GM21526 (cell line): ENCODE measurements around the gene ANGPTL1.

ENCODE experiments used
- ATAC-seq: cut with Tn5 transposase; IDR thresholded peaks from one replicate; pipeline ENCODE4 v1.9.1; 2021; ENCODE audit warnings: moderate library complexity; ENCODE audit not compliant: unreplicated experiment, low FRiP score

Gene ANGPTL1, protein sequence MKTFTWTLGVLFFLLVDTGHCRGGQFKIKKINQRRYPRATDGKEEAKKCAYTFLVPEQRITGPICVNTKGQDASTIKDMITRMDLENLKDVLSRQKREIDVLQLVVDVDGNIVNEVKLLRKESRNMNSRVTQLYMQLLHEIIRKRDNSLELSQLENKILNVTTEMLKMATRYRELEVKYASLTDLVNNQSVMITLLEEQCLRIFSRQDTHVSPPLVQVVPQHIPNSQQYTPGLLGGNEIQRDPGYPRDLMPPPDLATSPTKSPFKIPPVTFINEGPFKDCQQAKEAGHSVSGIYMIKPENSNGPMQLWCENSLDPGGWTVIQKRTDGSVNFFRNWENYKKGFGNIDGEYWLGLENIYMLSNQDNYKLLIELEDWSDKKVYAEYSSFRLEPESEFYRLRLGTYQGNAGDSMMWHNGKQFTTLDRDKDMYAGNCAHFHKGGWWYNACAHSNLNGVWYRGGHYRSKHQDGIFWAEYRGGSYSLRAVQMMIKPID

DNA sequence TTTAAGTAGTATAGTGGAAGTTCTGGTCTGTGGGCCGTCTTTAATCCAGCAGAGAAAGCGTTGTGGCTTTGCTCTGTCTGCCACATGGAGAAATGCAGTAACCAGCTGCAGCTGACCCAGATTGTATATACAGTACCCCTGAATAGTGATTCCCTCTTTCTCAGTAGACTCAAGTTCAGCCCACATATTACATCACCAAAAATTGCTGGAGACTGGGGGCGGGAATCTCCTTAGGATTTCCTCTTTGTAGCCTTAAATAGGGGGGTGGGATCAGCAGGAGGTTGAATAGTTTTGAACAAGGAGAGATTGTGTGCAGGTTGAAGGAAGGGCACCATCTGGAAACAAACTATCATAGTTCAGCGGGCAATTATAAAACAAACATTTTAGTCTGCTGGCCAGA is at the start of gene ANGPTL1:
TSS of gene ANGPTL1 (minus strand) at position 134 of the 400 bp plus-strand sequence. CDS start 5,301 bp downstream, outside the sequence.
- no peak for ATAC-seq

DNA sequence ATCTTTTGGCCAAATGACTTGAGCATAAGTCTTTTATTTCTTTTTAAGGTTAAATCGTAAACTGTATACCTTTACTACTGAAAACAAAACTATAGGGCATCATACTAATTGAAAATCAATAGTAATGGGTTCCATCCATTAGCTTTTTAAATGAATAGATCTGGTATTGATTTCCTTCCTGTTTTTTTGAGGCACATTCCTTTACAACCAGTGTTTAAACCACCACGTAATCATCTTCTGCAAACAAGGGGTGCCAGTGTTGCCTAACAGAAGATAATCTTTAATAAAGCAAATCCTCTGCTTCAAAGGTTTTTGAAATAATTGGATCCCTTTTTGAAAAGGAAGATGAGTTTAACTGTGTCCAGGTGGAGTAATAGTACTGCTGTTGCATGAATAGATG is 48.7 kb upstream of the ANGPTL1 start:
- no peak for ATAC-seq

DNA sequence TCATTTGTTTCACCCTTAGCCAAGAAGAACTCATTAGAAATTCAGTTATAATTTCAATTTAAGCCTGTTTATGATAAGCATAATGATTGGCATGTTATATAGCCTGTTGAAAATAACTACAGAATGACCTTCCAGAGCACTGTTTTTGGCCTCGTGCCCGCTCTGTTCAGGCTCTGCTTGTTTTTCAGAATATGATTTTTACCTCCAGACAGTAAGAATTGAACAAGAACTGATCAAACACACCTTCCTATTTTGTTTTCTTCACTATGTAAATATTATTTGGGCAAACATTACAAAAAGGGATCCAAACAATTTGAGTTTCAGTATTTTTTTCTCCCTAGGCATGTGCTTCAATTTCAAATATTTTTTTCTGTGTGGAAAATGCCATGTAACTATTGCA is 48.1 kb upstream of the ANGPTL1 start:
- ATAC-seq, result no peak

DNA sequence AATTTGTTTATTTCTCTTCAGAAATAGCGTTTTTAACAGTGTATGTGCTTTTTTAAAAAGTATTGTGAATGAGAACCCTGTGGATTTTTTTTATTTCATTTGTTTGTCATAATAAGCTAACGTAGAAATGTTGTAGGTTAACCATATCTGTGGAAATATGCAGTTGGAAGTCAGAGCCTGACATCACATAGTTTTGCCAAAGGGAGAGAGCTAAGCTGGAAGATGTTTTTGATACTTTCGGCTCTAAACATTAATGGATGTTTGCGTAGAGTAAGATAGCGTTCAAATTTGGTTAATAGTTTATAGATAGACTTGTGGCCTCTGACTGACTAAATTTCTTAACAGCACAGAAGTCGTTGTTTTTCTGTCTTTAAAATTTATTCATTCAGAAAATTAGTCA is 47.4 kb upstream of the ANGPTL1 start:
- ATAC-seq, result no peak

DNA sequence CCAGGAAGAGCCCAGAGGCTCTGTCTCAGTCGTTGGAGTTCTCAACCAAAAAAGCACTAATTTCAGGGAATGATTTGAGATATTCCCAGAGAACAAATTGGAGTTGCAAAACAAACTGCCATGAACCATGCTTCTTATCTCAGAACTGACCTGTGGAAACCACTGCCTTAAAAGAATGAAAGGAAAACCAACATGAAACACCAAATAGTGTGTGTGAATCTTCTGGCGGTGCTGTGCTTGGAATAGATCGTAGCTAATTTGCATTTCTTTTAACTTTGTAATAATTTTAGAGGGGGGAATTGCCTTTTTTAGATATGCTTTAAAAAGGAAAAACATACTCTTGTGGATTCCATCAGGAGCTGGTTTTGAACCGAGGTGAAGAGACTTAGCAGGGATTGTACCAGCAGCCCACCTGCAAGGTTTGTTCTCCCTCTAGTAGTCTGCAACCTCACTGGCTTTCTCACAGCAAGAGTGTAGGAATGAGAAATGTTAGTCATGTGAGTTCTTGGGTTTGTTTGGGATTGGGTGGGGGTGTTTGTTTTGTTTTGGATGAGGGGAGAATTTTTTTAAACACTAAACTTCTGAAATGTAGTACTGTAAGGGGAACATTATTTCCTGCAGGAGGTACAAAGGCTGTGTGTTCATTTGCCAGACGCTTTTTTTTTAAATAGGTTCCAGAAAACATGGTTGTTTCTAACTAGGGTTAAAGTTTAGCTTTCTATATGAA is 45.7 kb upstream of the ANGPTL1 start:
- ATAC-seq, result no peak

DNA sequence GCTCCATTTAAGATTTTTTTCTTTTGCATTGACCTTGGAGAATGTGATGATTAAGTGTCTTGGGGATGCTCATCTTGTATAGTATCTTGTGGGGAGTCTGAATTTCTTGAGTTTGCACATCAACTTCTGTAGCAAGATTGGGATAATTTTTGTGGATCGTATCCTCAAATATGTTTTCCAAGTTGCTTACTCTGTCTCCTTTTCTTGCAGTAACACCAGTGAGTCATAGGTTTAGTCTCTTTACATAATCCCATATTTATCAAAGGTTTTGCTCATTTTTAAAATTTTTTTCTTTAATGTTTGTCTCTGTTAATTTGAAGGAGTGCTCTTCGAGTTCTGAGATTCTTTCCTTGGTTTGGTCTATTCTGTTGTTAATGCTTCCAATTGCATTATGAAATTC is 41.7 kb upstream of the ANGPTL1 start:
- no peak for ATAC-seq

DNA sequence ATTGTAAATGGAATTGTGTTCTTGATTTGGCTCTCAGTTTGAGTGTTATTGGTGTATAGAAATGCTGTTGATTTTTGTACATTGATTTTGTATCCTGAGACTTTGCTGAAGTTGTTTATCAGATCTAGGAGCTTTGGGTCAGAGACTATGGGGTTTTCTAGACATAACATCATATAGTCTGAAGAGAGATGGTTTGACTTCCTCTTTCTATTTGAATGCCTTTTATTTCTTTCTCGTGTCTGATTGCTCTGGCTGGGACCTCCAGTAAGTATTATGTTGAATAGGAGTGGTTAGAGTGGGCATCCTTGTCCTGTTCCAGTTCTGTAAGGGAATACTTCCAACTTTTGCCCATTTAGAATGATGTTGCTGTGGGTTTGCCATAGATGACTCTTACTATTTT is 39.1 kb upstream of the ANGPTL1 start:
- no peak for ATAC-seq

DNA sequence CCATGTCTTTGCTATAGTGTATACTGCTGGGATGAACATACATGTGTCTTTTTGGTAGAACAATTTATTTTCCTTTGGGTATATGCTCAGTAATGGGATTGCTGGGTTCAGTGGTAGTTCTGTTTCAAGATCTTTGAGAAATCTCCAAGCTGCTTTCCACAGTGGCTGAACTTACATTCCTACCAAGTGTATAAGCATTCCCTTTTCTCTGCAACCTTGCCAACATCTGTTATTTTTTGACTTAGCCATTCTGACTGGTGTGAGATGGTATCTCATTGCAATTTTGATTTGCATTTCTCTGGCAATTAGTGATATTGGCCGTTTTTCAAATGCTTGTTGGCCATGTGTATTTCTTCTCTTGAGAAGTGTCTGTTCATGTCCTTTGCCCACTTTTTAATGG is 37.5 kb upstream of the ANGPTL1 start:
- no peak for ATAC-seq

DNA sequence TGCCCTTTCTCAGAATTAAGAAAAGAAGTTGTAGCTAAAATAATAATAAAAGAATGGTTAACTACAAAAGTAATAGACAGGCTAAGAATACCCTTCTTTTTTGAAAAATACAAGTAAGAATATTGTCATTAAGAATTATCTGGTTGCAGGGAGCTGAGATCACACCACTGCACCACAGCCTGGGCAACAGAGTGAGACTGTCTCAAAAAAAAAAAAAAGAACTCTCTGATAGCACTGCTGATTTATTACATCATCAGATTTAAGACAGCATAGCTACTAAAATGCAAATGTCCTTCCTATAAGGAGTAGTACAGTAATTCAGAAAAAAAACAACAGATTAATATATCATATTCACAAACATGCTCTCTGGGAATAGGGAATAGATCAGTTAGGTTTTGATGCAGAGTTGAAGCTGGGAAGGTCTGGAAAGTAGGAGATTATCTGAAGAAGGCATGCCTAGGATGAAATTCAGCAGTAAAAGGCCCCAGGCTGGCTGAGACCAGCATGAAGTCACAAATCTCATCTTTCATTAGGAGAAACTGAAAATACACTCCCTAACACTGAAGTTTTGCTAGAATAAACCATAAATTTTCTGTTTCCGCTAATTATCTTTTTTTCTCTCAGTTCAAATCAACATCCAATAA is 30.7 kb upstream of the ANGPTL1 start:
- ATAC-seq, result no peak

DNA sequence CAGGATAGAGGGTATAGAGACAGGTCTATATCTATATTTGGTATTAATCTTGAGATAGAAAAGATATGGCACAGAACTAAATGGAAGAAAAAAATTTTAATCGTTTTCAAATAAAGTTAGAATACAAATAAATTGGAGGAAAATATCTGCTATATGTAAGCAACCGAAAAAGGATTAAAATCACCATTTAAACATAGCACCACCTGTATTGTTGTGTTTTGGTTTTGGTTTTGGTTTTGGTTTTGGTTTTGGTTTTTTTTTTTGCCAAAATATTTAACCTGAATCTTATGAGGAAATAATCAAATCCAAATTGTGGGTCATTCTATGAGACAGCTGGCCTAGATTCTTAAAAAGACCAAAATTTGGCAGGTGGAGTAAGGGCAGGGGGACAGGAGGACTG is 28.5 kb upstream of the ANGPTL1 start:
- no peak for ATAC-seq

DNA sequence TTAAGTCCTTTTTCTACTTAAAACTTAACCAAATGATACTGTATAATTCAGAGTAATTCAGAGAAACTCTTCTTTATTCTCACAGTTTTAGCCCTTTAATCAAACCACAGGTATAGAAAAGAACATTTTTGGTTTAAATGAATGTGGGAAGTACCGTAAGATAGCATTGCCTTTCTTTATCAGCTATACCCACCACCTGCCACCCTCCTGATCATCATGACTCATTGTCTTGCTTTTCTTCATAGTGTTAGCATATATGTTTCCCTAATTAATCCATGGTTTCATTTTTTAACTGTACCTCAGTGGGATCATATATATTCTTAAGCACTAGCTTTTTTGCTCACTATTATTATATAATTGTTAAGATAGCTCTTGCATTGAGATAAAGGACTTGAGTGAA is 27.5 kb upstream of the ANGPTL1 start:
- no peak for ATAC-seq

DNA sequence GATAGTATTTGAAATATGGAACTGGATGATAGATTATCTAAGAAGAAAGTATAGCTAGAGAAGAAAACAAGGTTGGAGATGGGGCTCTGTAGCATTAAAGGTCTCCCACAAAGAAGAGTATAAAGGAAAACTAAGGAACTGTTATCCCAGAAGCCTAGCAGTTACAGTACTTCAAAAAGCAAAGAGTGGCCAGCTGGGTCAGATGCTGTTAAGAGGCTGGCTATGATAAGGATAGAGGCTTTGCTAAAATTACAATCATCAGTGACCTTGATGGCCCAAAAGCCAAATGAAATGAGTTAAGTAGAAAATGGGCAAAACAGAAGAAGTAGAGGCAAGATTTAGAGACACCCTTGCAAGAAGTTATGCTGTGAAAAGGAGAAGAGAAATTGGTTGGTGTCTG is 25.1 kb upstream of the ANGPTL1 start:
- no peak for ATAC-seq

DNA sequence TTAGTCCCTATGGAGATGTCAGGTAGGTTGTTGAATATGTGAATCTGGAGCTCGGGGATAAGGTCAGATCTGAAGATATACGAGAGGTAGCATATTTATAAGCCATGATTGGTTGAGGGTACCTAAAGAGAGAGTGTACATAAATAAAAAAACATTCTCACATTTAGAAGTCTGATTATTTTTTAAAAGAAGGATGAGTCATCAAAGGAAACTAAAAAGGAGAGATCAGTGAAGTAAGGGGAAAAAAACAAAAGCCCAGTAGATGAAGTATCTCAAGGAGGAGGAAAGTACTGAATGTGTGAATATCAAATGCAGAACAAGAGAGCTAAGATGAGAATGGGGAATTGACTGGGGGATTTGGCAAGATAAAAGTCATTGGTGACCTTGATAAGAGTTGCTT is 15.7 kb upstream of the ANGPTL1 start:
- ATAC-seq, result no peak

DNA sequence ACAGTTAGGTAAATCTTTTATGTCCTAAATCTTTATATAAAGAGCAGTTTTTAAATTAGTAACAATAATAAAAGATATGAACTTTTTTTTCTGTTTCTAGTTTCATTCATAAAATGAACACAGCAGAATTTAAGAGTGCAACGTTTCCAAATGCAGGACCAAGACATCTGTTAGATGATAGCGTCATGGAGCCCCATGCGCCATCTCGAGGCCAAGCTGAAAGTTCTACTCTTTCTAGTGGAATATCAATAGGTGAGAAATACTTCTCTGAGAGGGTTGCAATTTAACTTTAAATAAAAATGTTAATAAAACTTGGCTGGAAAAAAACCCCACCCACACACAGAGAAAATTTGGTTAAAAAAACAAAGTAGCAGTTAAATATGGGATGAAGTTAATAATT is 15.0 kb upstream of the ANGPTL1 start:
- no peak for ATAC-seq

DNA sequence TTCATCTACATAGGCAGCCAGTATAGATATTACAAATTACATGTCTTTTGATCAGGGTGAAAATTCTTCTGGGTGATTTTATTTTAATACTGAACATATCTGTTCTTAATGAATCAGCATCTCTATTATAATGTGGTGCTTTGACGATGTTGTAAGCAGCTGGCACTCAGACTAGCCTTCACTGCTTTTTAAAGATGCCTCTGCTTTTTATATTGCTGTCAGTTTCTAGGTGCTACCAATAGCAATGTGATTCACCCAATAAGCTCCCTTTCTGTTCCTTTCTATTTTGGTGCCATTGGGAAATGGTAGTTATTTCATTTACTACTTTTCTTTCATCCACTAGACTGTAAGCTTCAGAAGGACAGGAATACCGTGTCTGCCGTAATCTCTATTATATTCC is 11.1 kb upstream of the ANGPTL1 start:
- ATAC-seq, result no peak

DNA sequence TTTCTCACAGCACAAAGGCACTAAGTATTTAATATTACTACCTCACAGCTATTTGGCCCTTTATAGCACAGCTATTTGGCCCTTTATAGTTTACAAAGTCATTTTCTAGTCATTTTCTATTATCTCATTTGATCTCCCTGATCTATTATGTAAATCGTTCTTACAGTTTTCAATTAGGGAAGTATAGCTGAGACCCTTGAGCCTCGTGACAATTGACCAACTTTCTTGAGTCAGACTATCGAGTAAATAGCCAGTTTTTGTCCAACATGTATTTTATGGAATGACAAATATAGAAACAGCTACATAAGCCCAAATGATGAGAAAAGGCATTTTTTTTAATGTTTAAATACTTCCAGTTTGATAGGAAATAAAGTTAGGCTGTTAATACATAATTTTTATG is 7.0 kb upstream of the ANGPTL1 start:
- no peak for ATAC-seq

DNA sequence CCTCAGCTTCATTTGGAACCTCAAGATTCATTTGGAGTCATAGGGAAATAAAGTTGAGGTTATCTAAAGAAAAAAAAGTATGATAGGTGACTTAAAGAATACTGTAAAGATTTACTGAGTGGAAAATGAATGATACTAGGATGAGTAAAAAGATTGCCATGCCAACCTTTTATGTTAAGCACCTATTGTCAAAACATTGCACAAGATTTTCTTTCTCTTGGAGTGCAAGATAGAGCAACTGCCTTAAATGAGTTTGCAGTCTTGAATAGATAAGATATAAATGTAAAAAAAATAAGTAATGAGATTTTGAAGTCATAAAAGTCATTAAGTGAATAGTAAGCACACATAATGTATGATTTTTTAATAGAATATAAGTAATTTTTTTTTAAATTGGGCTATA is 5.1 kb upstream of the ANGPTL1 start:
- ATAC-seq, result no peak

DNA sequence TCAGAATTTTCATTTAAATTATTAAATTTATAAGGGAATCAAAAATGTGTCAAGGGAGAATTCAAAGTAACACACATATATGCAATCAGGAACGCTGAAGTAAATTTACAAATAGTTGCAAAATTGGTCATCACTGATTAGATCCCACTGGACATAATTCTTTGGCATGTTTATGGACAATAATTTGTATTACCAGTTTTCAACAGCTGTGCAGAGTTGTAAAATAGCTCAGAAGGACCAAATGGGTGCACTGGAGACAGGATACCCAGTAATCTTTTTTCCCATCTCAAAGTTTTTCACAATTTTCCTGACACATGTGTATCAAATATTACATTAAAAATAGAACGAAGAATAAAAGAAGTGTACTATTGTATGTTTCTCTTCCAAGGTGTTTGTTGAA is 4.1 kb upstream of the ANGPTL1 start:
- ATAC-seq, result no peak

DNA sequence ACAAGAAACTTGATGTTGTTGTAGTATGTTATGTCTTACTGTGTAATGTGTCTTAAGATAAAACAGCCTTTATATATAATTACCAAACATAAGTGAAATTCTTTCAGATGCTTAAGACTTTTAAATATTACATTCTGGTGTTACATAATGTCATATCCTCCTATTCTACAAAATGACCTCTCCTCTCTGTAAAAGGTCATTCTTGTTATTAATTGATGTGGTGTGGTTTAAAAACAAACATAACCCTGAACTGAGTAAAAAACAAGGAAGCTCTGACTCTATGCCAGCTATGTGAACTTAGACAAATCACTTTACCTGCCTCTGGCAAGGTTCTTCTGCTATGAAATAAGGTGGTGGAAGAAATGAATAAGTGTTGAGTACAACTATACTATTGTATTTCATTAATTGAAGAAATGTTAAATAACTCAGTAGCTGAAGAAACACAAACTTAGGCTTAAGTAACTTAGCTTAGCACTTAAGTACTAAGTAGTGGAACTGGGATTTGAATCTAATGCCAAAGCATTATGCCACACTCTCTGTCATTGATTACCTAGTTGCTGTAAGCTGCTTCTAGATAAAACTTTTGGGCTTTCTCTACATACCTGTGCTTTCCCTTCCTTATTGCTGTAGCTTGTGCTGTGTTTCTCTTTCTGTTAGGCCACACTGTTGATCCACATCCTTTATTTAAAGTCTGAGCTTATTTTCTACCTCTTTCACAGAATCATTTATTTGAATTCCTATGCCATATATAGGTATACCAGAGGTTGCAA is 859 bp upstream of the ANGPTL1 start:
- no peak for ATAC-seq

DNA sequence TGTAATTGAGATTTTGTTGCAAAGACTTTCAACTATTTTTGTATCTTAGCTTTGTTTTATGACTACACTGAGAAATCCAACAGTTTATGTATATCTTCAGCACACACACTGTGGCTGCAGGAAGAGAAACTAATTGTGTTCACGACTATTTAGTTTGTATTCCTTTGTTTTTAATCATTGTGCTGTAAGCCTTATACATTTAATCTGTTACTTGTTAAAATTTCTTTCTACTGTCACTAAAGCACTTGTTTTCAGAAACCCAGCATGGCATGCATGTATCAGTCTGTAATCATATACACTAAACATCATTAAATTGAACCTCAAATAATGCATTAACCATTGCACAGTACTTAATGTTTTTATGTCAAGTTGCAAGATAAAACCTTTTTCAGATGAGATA is 656 bp downstream of the ANGPTL1 start:
- ATAC-seq, result no peak
